ENCODE measurements around the gene TMTC2. TPM values are rescaled to one million over a fixed set of nuclear protein-coding genes. Genes with fewer than 3 reads are reported as not detected.

The TMTC2 gene
- total and polyA plus RNA-seq, 10 of the 15 experiments (the other 5 are each of a cell fraction or from before 2014, with no cell fraction given), result 0.14 to 9.7 (median 1.2) TPM

DNA sequence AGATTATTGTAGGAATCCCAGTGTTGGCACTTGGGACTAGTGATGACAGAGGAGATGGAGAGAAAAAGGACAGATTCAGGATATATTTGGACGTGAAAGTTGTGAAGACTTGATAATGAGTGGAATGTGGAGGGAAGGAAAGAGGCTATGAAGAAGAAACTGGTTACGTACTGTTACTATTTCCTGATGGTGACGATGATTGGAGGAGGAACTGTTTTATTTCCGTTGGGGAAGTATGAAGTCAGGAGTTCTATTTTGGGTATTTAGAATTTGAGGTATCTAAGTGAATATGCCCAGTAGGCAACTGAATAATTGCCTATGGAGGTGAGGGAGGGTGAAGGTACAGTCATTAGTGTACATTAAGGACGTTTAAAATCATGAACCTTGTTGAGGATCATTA, 207.2 kb downstream of the TMTC2 start (continued):
- no peak for TF ChIP-seq JUNB (IDR thresholded peaks at IDR 0.05)

DNA sequence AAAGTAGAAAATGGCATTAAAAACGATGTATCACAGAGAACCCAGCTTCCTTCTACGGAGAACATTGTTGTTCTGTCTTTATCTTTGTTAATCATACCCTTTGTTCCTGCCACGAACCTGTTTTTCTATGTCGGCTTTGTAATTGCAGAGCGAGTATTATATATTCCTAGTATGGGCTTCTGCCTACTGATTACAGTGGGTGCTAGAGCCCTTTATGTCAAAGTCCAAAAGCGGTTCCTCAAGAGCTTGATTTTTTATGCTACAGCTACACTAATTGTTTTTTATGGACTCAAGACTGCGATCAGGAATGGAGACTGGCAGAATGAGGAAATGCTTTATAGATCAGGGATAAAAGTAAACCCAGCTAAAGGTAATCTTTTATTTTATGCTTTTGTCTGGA, 209.6 kb downstream of the TMTC2 start:
- FAIRE-seq, result no peak
- no TSS peak for BruUV-seq (replicated peaks)
- ATAC-seq, result no peak
- no peaks in the 10 kb centered on the region for H3K27me3 ChIP-seq (replicated peaks in 1 of 2; ENCODE audit: control insufficient read depth in 2 of 2, insufficient read depth in 2 of 2, low read length in 1 of 2)
- in situ Hi-C loops (cut with MboI) (no loop called here), intact Hi-C loops (cut with micrococcal nuclease; ENCODE audit: unreplicated experiment) (no loop called here)
- H3K27ac ChIP-seq (ENCODE audit: control insufficient read depth, insufficient read depth), result no peak overlapping the region
- SMC1A ChIA-PET (ENCODE audit: uncharacterized antibody, unreplicated experiment), result interaction anchor here (0.6 to 2.5 kb wide), 3 partner anchors 12 to 32 kb away, joined by 3 to 11 read pairs (median 3); no protein-coding TSS in a partner anchor
- CTCF ChIA-PET, result interaction anchor here (1.0 kb wide), 1 partner anchor 27 kb away, joined by 3 read pairs; no protein-coding TSS in a partner anchor
- no peaks in the 10 kb centered on the region for H3K4me1 ChIP-seq (ENCODE audit: control insufficient read depth, insufficient read depth, low read length)
- no peak overlapping the region for H3K4me3 ChIP-seq
- H3K9ac ChIP-seq (ENCODE audit: control insufficient read depth, insufficient read depth, low read length), result no peak overlapping the region
- no peaks in the 10 kb centered on the region for H3K9me3 ChIP-seq (replicated peaks; ENCODE audit: control insufficient read depth, insufficient read depth, low read length)
- H3K79me2 ChIP-seq (ENCODE audit: control insufficient read depth, insufficient read depth, low read length), result no peaks in the 10 kb centered on the region
- POLR2A ChIA-PET, result no interaction called here
- no peak overlapping the region for H2AFZ ChIP-seq (ENCODE audit: control insufficient read depth, low read depth, low read length)
- no peak for DNase-seq (ENCODE audit: low read depth, low spot score)
- H4K20me1 ChIP-seq (ENCODE audit: control insufficient read depth, insufficient read depth), result no peaks in the 10 kb centered on the region
- no peaks in the 10 kb centered on the region for H3K36me3 ChIP-seq (ENCODE audit: control insufficient read depth in 2 of 2, insufficient read depth in 2 of 2, low read length in 1 of 2)
- RAD21 ChIA-PET (ENCODE audit: unreplicated experiment), result no interaction called here
- H3K4me2 ChIP-seq (ENCODE audit: control insufficient read depth, insufficient read depth), result no peak overlapping the region
- WGBS (ENCODE audit: insufficient coverage, insufficient replicate concordance, low lambda C conversion rate, missing lambda C conversion rate), result 88% methylated on average over 7 of the region's 7 CpGs
- no peak for TF ChIP-seq ZNF24 (IDR thresholded peaks at IDR 0.05)
- TF ChIP-seq BACH1 (IDR thresholded peaks at IDR 0.05; ENCODE audit: borderline replicate concordance), result no peak
- no peak for TF ChIP-seq CBX5 (IDR thresholded peaks at IDR 0.05; ENCODE audit: low read depth)
- no peak for TF ChIP-seq NRF1 (conservative IDR thresholded peaks at IDR 0.05; ENCODE audit: low read depth, low read length)
- TF ChIP-seq SUPT20H (IDR thresholded peaks at IDR 0.05; ENCODE audit: borderline replicate concordance, control insufficient read depth, low read depth, low read length), result no peak
- TF ChIP-seq NFYB (IDR thresholded peaks at IDR 0.05; ENCODE audit: insufficient read depth, low read depth, low read length), result no peak
- no peak for TF ChIP-seq ZNF384 (IDR thresholded peaks at IDR 0.05; ENCODE audit: borderline replicate concordance, low read depth, low read length)
- TF ChIP-seq CREB1 (IDR thresholded peaks at IDR 0.05; ENCODE audit: low read depth), result no peak
- TF ChIP-seq NFYA (IDR thresholded peaks at IDR 0.05; ENCODE audit: borderline replicate concordance, low read depth, low read length), result no peak
- no peak for TF ChIP-seq EZH2 (IDR thresholded peaks at IDR 0.05; ENCODE audit: borderline replicate concordance, control insufficient read depth, low read depth, low read length)
- TF ChIP-seq, protein P1, sequence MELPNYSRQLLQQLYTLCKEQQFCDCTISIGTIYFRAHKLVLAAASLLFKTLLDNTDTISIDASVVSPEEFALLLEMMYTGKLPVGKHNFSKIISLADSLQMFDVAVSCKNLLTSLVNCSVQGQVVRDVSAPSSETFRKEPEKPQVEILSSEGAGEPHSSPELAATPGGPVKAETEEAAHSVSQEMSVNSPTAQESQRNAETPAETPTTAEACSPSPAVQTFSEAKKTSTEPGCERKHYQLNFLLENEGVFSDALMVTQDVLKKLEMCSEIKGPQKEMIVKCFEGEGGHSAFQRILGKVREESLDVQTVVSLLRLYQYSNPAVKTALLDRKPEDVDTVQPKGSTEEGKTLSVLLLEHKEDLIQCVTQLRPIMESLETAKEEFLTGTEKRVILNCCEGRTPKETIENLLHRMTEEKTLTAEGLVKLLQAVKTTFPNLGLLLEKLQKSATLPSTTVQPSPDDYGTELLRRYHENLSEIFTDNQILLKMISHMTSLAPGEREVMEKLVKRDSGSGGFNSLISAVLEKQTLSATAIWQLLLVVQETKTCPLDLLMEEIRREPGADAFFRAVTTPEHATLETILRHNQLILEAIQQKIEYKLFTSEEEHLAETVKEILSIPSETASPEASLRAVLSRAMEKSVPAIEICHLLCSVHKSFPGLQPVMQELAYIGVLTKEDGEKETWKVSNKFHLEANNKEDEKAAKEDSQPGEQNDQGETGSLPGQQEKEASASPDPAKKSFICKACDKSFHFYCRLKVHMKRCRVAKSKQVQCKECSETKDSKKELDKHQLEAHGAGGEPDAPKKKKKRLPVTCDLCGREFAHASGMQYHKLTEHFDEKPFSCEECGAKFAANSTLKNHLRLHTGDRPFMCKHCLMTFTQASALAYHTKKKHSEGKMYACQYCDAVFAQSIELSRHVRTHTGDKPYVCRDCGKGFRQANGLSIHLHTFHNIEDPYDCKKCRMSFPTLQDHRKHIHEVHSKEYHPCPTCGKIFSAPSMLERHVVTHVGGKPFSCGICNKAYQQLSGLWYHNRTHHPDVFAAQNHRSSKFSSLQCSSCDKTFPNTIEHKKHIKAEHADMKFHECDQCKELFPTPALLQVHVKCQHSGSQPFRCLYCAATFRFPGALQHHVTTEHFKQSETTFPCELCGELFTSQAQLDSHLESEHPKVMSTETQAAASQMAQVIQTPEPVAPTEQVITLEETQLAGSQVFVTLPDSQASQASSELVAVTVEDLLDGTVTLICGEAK (IDR thresholded peaks at IDR 0.05; ENCODE audit: borderline replicate concordance), result no peak
- TF ChIP-seq FOXK2 (IDR thresholded peaks at IDR 0.05), result no peak
- TF ChIP-seq HCFC1 (IDR thresholded peaks at IDR 0.05; ENCODE audit: low read length), result no peak
- TF ChIP-seq BMI1 (IDR thresholded peaks at IDR 0.05; ENCODE audit: borderline replicate concordance), result no peak
- TF ChIP-seq, protein P2, sequence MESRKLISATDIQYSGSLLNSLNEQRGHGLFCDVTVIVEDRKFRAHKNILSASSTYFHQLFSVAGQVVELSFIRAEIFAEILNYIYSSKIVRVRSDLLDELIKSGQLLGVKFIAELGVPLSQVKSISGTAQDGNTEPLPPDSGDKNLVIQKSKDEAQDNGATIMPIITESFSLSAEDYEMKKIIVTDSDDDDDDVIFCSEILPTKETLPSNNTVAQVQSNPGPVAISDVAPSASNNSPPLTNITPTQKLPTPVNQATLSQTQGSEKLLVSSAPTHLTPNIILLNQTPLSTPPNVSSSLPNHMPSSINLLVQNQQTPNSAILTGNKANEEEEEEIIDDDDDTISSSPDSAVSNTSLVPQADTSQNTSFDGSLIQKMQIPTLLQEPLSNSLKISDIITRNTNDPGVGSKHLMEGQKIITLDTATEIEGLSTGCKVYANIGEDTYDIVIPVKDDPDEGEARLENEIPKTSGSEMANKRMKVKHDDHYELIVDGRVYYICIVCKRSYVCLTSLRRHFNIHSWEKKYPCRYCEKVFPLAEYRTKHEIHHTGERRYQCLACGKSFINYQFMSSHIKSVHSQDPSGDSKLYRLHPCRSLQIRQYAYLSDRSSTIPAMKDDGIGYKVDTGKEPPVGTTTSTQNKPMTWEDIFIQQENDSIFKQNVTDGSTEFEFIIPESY (IDR thresholded peaks at IDR 0.05), result no peak
- TF ChIP-seq, protein P3, sequence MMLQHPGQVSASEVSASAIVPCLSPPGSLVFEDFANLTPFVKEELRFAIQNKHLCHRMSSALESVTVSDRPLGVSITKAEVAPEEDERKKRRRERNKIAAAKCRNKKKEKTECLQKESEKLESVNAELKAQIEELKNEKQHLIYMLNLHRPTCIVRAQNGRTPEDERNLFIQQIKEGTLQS (IDR thresholded peaks at IDR 0.05; ENCODE audit: borderline replicate concordance, extremely low read depth, low read depth, low read length), result no peak
- TF ChIP-seq KLF5 (IDR thresholded peaks at IDR 0.05; ENCODE audit: partially characterized antibody), result no peak

Measured in GM12878 (cell line).